Measurements from ENCODE around the gene DNAJB11. TPM values are rescaled to one million over a fixed set of nuclear protein-coding genes. Genes with fewer than 3 reads are reported as not detected.
"Not testable (repeated sequence)": the region's sequence is repeated elsewhere in the genome, so short reads cannot be mapped to it uniquely, and the experiment has no call there.

Gene DNAJB11
- total RNA-seq, 1 donor from 2014 or later: 57.6 TPM

GRCh38 chr3:186628756-186629155, 58.2 kb downstream of the DNAJB11 start:
- H3K27me3 Mint-ChIP-seq (ENCODE audit: unreplicated experiment): no peaks in the 10 kb centered on the region
- no peak overlapping the region for H3K4me3 Mint-ChIP-seq (ENCODE audit: unreplicated experiment)
- H3K36me3 Mint-ChIP-seq (ENCODE audit: unreplicated experiment): no peaks in the 10 kb centered on the region
- no peak for DNase-seq
- H3K9me3 Mint-ChIP-seq (ENCODE audit: unreplicated experiment): no peaks in the 10 kb centered on the region
- no peak for TF ChIP-seq CTCF (IDR thresholded peaks at IDR 0.05; ENCODE audit: partially characterized antibody, unreplicated experiment)
- H3K4me1 Mint-ChIP-seq (ENCODE audit: low read depth, unreplicated experiment): no peaks in the 10 kb centered on the region
- no peak overlapping the region for H3K27ac Mint-ChIP-seq (ENCODE audit: unreplicated experiment)

GRCh38 chr3:186630950-186631641, 60.6 kb downstream of the DNAJB11 start:
- no peak for DNase-seq
- Mint-ChIP-seq H3K36me3 (ENCODE audit: unreplicated experiment) (no peaks in the 10 kb centered on the region), H3K9me3 (ENCODE audit: unreplicated experiment) (no peaks in the 10 kb centered on the region), H3K27ac (ENCODE audit: unreplicated experiment) (no peak overlapping the region), H3K4me1 (ENCODE audit: low read depth, unreplicated experiment) (no peaks in the 10 kb centered on the region), H3K4me3 (ENCODE audit: unreplicated experiment) (no peak overlapping the region), H3K27me3 (ENCODE audit: unreplicated experiment) (no peaks in the 10 kb centered on the region)
- no peak for TF ChIP-seq CTCF (IDR thresholded peaks at IDR 0.05; ENCODE audit: partially characterized antibody, unreplicated experiment)

- Mint-ChIP-seq H3K4me3 (ENCODE audit: unreplicated experiment) (no peak overlapping the region), H3K36me3 (ENCODE audit: unreplicated experiment) (no peaks in the 10 kb centered on the region), H3K4me1 (ENCODE audit: low read depth, unreplicated experiment) (no peaks in the 10 kb centered on the region), H3K27ac (ENCODE audit: unreplicated experiment) (no peak overlapping the region), H3K27me3 (ENCODE audit: unreplicated experiment) (peaks cover 1% of the 10 kb centered on the region), H3K9me3 (ENCODE audit: unreplicated experiment) (peaks cover 2% of the 10 kb centered on the region)
- TF ChIP-seq CTCF (IDR thresholded peaks at IDR 0.05; ENCODE audit: partially characterized antibody, unreplicated experiment): no peak
- no peak for DNase-seq
Measured at GRCh38 chr3:186633481-186633880, 63.0 kb downstream of the DNAJB11 start.

- not testable (repeated sequence) for H3K9me3 Mint-ChIP-seq (ENCODE audit: unreplicated experiment); H3K27me3 Mint-ChIP-seq (ENCODE audit: unreplicated experiment); H3K4me3 Mint-ChIP-seq (ENCODE audit: unreplicated experiment); H3K4me1 Mint-ChIP-seq (ENCODE audit: low read depth, unreplicated experiment); H3K27ac Mint-ChIP-seq (ENCODE audit: unreplicated experiment); DNase-seq; H3K36me3 Mint-ChIP-seq (ENCODE audit: unreplicated experiment)
Measured at GRCh38 chr3:186634207-186634606, 63.7 kb downstream of the DNAJB11 start.

Other genes starting within 250 kb of the DNAJB11 start
- gene DGKG, start 208.5 kb upstream of the DNAJB11 start, total RNA-seq (ENCODE audit: unreplicated experiment): 24.1 TPM
- 3.7 TPM for gene CRYGS, start 26.3 kb upstream of the DNAJB11 start, total RNA-seq (ENCODE audit: unreplicated experiment)
- gene TBCCD1, start 3.4 kb upstream of the DNAJB11 start, total RNA-seq (ENCODE audit: unreplicated experiment): 12.5 TPM
- gene AHSG, start 42.3 kb downstream of the DNAJB11 start, total RNA-seq (ENCODE audit: unreplicated experiment): not detected
- gene FETUB, start 69.7 kb downstream of the DNAJB11 start, total RNA-seq (ENCODE audit: unreplicated experiment): not detected
- gene HRG, start 95.3 kb downstream of the DNAJB11 start, total RNA-seq (ENCODE audit: unreplicated experiment): not detected
- gene KNG1, start 146.6 kb downstream of the DNAJB11 start, total RNA-seq (ENCODE audit: unreplicated experiment): not detected
- 441 TPM for gene EIF4A2, start 212.9 kb downstream of the DNAJB11 start, total RNA-seq (ENCODE audit: unreplicated experiment)
- gene RFC4, start 235.8 kb downstream of the DNAJB11 start, total RNA-seq (ENCODE audit: unreplicated experiment): 36.3 TPM

Measured in glutamatergic neuron (in vitro differentiated cells).